HG02970 (cell line): ENCODE data around the gene GCHFR.
A peak's percentile ranks its signal among the peaks of the same experiment; 100 is the strongest.

Experiments
- ATAC-seq: cut with Tn5 transposase; IDR thresholded peaks from one replicate; pipeline ENCODE4 v1.9.1; 2021; ENCODE audit warnings: mild to moderate bottlenecking, moderate library complexity, moderate number of reproducible peaks; ENCODE audit not compliant: unreplicated experiment, low FRiP score

Gene GCHFR

DNA sequence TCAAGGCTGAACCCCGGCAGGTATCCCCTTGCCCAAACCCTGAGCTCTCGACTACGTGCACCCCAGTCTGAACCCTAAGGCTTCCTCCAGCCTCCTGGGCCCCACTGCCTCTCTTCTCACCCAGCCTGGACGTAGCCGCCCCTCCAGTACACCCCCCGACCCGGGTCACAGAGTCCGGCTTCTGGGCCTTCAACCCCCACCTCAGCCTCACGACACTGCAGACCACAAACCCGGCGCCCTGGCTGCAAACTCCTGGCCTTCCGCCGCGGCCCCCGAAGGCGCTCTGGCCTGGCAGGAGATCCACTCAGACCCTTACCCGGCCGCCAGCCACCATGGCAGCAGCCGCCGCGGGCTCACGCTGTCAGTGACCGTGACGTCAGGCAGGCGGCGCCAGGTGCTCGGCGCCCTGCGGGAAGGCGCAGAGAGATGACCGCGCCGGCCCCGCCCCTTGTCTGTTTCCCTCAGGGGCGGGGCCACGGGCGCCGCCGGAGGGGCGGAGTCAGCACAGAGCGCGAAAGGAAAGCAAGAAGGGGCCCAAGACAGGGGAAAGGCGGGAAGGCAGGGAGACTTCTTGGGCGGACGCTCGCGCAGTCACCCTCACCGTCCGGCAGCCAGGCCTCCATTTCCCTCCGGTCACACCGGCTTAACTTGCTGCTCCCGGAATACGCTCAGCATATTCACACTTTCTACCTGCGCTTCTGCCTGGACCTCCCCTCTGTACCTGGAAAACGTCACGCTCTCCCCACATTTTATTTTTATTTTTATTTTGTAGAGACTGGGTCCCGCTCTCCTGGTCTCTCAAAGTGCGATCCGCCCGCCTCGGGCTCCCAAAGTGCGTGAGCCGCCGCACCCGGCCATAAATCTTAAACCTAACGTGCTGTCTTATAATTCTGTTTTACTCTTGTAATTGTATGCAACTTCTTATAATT is 8.7 kb upstream of the GCHFR start, which contains the start of gene RMDN3:
Gene RMDN3 (minus strand): TSS at position 372 of the 929 bp plus-strand sequence. CDS start 471 bp downstream, outside the sequence.
- ATAC-seq: peak; percentile 87

DNA sequence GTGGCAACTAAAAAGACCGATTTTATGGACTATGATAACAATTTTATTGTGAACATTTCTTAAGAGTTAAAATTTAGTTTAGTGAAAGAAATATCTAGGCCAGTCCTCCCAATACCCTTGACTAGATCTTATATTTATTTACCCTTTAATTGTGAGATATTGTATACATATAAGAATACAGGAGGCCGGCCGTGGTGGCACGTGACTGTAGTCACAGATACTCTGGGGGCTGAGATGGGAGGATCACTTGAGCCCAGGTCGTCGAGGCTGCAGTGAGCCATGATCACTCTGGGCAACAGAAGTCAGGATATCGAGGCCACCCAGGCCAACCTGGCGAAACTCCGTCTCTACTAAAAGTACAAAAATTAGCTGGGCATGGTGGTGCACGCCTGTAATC is 8.1 kb upstream of the GCHFR start:
- ATAC-seq: no peak

DNA sequence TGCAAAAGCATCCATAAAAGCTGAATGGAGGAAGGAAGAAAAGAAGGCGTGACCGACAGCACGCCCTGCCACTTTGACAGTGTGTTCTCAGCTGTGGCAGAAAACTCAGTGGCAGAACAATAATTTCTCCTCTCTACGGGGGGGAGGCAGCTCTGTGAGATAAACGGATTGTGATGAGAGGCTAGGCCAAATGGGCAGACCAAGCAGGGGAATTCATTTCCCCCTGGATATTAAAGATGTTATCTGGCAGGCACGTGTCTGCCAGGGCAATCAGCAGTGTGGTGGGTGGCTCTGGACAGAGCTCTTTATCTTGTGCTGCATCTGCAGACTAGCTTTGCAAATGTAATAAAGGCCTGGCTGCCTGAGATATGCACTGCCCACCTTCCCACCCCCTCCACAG is 6.9 kb upstream of the GCHFR start:
- ATAC-seq: no peak

DNA sequence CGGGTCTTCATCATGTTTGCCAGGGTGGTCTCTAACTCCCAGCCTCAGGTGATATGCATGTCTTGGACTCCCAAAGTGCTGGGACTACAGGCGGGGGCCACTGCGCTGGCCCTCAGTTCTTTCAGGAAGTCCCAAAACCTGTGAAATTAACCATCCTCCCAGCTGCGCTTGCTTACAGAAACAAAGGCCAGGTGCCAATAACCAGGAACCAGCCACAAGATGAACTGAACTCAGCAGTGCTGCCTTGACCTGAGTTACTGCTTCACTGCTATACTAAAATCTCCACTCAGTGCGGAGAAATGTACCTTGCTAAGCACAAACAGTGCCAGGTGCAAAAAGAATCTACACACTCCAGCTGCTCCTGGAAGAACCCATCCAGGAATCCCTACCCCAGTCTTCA is 3.9 kb upstream of the GCHFR start:
- ATAC-seq: no peak

DNA sequence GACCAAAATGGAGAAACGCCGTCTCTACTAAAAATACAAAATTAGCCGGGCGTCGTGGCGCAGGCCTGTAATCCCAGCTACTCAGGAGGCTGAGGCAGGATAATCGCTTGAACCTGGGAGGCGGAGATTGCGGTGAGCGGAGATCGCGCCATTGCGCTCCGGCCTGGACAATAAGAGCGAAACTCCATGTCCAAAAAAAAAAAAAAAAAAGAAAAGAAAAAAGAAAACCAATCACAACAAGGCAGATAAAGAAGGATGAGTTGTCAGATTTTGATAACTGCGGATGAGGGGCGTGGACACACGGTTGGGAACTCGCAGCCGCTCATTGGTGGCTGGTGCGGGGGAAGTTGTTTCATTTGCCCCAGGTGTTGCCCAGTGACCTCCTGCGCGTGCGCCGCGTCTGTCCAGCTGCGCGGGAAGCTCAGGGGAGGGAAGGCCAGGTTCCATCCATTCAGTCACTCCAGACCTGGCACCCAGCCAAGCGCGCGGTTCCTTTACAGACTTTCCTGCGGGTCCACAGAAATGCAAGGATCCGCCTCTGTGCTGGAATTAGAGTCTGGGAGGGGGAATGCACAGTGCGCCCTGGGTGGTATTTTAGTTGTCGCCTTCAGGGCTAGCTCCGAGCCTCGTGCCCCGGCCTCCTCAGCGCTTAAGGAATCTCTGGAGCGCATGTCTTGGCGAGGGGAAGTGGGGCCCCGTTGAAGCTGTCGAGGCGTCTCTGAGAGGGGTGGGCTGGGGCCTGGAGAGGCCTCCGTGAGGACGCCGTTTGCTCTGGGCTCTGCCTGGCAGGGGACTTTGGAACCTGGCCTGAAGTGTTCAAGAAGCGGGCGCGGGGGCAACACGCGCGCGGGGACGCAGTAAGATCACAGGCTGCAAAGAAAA is 708 bp upstream of the GCHFR start:
- peak; percentile 3 for ATAC-seq

DNA sequence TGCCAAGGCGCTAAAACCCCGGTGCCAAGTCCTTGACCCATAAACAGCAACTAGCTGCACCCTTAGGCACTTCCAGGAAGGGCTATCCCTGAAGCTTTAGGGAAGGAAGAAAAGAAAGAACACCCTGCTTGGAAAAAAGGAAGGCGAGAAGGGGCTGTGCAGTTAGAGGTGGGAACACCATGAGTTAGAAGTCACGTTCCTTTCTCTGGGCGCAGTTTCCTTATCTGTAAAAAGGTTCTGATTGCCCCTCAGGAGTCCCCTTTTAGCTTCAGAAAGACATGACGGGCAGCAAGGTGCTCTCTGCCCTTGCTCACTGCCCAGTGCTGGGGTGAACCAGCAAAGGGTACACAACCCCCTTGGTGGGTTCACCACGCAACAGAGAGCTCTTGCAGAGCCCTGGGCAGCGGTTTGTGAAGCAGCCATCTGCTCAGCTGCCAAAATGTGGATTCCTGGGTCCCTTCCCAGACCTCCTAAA is 798 bp downstream of the GCHFR start:
- no peak for ATAC-seq

DNA sequence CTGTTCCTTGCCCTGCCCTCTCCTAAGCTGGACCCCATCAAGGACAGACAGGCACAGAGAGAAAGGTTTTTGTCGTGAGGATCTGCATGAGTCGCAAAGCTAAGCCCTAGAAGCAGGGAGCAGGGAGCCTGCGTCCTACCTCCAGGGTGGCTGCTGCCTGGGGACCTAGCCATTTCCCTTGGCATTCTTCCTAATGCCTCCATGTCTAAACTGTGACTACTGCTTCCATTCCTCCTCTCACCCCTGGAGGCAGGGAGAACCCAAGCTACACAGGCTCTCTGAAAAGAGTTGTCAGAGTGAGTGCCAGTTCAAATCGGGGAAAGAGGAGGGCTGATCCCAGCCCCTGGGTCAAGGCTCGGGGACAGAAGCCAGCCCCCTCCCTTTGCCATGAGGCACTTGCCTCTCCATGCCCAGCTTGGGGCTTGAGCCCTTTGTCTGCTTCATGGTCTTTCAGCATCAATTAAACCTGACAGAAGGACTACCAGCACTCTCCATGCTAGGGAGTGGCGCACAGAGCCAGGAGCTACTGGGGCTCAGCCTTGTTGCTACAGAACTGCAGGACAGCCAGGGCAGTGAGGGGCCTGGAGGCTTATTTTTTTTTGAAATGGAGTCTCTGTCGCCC is 2.4 kb downstream of the GCHFR start:
- ATAC-seq: no peak

DNA sequence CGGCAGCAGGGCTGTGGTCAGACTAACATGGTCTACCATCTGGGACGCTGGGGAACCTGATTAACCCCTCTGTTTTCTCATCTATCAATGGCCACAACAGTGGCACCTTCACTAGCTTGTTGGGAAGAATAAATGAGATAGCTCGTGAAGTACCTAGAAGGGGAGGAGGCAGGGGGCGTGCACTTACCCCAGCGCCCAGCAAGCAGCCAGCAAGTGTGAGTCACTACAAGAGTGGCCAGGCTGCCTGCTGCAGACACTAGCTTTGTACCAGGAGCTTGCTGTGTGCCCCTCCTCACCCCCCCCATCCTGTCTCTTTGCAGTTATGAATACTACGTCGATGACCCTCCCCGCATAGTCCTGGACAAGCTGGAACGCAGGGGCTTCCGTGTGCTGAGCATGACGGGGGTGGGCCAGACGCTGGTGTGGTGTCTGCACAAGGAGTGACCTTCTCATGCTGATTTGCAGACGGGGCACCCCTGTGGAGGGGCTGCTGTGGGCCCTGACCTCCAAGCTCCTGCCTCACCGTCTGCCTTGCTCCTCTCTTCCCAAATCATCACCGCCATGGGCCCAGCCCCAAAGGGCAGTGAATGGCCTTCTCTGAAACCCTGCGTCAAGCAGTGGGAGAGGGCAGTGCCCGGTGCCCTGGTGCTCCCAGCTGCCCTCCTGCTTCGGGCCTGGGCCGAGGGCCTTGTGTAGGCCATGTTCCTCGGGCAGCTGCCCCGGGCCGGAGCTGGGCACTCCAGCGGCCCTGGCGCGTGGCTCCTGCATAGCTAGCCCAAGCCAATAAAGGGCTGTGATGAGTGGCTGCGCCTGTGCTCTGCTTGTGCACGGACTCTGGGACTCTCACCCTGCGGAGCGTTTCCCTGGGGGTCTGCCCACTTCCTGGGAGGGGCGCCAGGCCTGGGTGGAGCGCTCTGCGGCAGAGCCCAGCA is 3.3 kb downstream of the GCHFR start:
- ATAC-seq: no peak

DNA sequence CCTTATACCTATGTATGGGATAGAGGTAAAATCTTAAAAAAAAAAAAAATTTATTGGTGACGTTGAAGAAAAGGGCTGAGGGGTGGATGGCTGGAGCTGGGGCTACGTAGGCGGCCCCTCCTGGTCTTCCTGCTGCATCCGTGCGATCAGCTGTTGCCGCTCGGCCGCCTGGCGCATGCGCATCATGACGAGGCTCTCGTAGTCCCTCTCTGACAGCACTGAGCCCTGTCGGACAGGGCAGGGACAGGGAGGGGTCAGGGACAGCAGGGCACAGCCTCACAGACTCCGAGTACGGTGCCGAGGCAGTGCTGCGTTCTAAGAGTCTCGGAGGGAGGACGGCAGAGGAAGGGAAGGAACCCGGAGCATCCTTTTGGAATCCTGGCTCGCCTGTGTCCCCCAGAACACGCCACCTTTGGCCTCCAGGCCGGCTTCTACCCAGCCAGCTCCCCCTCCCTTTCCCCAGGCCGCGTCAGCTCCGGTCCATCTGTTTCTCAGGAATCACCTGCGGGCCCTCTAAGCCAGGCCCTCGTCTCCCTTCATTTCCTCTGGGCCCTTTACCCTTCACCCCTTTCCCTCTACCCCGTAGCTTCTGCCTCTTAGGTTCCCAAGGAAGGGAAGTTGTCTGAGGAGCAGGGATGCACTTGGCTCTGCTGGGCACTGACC is 4.1 kb downstream of the GCHFR start:
- ATAC-seq: no peak

DNA sequence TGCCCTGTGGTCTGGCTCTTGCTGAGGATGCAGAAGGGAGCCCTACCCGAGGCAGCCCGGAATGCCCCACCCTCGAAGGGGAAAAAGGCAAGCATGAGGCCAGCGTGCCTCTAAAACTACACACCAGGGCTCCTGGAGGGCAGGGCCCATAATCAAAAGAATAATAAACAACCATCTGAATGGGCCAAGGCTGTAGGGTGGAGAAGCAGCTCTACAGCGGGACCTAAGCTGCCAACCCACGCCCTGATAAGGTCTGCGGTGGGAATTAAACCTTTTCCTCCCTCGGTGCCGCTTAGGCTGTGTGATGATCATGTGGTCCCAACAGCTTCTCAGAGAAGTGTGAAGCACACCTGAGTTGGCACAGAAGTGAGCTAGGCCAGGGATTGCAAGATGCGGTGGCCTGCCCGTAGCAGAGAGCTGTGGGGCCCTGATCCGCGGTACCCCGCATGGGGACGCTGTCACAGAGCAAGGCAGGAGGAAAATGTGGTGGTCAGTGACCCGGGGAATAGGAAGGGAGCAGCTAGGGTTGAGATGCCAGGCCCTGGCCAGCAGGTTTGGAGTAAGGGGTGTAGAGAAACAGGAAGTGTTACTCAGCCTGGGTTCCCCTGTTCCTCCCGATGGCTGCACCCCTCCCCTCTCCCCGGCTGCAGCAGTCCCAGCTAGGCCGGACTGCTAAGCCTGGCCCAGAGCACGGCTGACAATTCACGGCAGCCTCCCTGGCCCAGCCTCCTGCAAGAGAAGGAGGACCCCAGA is 4.8 kb downstream of the GCHFR start:
- no peak for ATAC-seq

DNA sequence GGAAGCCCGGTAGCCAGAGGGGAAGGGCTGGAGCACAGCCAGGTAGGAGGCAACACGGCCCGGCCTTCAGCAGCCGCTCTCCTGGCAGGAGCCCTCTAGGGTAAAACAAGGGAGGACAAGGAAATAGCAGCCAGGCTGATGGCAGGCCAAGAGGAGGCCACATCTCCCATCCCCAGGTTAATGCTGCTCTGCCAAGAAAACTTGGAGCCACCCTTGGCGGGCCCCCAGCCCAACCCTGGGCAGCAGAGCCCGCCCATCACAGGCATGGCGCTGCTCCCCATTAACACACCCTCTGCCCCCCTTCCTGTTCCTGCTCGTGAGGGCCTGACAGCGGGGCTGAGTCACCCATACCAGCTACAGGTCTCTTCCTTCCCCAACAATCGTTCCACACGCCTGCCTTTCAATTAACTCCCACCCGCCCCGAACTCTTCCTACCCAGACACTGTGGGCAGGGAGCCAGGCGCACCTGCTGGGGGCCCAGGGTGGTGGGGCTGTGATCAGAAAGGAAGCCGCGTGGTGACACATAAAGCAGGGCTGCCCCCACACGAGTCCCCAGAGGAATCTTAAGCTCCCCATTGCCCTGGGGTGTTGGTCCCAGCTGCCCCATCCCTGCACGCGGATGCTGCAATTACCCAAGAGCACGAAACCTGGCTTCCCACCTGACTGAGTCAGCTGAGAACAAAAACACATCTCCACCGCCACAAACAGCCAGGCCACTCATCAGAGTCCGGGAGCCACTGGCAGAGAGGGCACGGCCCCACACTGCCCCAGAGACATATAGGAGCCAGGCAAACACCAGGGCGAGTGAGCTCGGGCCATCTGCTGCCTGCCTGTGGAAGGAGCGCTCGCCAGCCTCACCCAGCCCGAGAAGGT is 5.6 kb downstream of the GCHFR start, which contains the start of gene C15orf62:
Gene C15orf62 (plus strand): TSS at position 707 of the 873 bp plus-strand sequence. CDS start 516 bp downstream, outside the sequence.
- ATAC-seq: no peak

DNA sequence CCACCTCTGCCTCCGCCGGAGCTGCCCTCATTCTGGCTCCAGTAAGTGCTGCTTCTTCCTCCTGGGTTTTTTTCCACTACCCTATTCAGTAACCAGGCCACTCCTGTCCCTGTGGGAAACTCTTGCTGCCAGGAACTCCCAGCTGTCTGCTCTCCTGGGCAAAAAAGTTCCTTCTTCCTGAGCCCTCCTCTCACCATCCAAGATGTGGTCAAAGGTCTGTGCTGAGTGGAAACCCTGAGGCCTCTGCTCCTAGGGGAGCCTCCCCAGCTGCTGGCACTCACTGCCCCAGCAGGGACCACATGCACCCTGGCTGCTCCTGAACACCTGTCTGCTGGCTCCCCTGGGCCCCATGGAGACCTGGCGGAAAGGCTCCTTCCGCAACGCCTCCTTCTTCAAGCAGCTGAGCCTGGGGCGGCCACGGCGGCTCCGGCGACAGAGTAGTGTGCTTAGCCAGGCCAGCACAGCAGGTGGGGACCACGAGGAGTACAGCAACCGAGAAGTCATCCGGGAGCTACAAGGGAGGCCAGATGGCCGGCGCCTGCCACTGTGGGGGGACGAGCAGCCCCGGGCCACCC is 6.4 kb downstream of the GCHFR start:
- no peak for ATAC-seq

DNA sequence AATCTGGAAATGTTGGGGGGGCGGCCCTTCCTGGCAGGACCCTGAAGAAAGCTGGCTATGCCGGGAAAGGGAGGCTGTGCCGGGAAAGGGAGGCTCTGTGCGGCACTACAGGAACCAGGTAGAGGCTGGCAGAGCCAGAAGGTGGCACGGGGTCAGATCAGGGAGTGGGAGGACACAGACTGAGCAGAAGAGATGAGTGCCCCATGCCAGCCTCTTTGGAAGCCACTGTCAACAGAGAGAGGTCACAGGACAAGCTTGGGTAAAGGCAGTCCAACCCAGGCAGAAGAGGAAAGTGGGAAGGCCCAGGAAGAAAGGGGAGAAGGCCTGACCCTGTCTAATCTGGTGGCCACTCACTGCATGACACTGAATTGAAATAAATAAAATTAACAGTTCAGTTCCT is 7.4 kb downstream of the GCHFR start:
- no peak for ATAC-seq

DNA sequence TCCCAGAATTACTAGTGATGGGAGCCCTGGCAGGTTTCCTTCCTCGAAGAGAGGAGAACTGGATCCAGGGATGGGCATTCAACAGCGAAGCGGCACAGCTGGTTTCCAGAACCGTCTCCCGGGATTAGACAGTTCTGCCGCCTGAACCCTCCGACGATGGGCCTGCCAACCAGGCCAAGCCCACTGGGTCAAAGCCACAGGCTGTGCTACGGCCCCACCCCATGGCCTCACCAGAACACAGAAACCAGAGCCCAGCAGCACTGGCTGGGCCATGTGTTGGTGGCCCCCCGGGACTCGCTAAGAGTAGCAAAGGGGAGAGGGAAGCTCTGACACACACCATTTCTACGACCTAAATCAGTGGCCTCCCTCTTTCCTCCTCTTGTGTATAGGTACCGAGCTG is 8.1 kb downstream of the GCHFR start:
- ATAC-seq: no peak

DNA sequence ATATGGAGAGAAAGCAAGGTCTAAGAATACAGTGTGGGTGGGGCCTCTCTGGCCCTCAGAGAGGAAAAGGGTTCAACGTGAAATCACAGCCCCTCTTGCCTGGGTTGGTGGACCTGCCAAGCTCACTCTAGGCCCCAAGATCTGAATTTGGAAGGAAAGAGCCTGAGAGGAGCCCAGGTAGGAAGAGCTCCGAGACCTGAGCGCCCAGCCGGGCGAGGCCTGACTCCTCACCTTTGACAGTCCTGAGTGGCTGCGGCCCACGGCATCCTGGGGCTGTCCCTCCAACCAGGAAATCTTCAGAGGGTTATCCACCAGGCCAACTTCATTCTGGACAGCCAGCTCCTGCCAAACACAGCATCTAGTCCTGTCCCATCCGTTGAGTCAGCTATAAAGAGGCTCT is 9.6 kb downstream of the GCHFR start:
- ATAC-seq: no peak

DNA sequence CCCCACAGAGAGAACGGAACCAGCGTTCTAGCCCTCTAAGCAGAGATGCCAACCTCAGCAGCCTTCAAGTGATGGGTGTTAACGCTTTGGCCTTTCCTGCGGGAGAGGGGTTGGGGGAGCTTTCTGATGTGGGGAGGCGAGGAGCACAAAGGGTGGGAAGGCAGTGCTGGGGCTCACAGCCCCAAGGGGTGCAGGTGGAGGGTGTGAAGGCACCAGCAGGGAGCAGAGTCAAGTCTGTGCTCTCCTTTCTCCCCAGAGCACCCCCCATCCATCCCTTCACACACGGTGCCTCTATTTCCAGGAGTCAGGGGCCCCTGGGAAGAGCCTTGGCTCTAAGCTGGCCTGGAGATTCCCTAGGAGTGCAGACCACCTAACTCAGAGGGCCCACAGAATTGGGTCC is 10.0 kb downstream of the GCHFR start:
- ATAC-seq: no peak

DNA sequence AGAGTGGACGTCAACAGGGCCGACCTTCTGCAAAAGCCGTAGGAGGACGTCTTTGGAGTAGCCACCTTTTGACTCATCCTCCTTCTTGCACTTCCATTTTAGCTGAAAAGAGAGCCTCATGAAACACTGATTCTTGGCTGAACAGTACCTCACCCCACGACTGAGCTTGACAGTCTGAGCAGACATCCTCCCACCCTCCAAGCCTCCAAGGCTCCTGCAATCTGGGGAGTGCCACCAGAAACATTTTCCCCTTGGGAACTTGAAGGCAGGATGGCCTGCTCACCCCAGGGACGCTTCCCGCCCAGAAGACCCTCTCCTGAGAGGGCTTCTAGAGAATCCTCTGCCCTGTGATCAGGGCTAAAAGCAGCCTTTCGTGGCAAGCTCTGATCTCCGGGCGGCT is 11.1 kb downstream of the GCHFR start:
- ATAC-seq: no peak
